GM12892 (cell line): ENCODE data around the gene SCUBE2.

Source experiments
- POLR2A ChIP-seq: IDR thresholded peaks from 2 replicates; pipeline ENCODE4 v1.6.1; 2011; ENCODE audit warnings: low read depth, low read length, control low read depth
- POLR2AphosphoS5 ChIP-seq: IDR thresholded peaks from 2 replicates; pipeline ENCODE4 v1.6.1; 2011; ENCODE audit warnings: low read depth, low read length, control low read depth
- TAF1 ChIP-seq: IDR thresholded peaks from 2 replicates; pipeline ENCODE4 v1.6.1; 2011; ENCODE audit warnings: low read depth, mild to moderate bottlenecking, control low read depth, low read length, borderline replicate concordance

GRCh38 chr11:9019861-9020260, 71.5 kb downstream of the SCUBE2 start:
- no peak for TF ChIP-seq POLR2A
- TF ChIP-seq TAF1, result no peak
- TF ChIP-seq POLR2AphosphoS5, result no peak
